Loucy (cell line): ENCODE results near the gene TMEM231.

Experiments
- EZH2phosphoT487 ChIP-seq: fragments of 200-600 bp; IDR thresholded peaks from 2 replicates; pipeline ENCODE4 v1.6.1; 2018; ENCODE audit warnings: antibody characterized with exemption, mild to moderate bottlenecking, moderate library complexity, borderline replicate concordance
- TF ChIP-seq, protein P1 (sequence below): fragments of 200-600 bp; sonication (generic); conservative IDR thresholded peaks from 2 replicates; pipeline ENCODE4 v1.5.1; 2014; ENCODE audit warnings: mild to moderate bottlenecking, antibody characterized with exemption, low read length

DNA sequence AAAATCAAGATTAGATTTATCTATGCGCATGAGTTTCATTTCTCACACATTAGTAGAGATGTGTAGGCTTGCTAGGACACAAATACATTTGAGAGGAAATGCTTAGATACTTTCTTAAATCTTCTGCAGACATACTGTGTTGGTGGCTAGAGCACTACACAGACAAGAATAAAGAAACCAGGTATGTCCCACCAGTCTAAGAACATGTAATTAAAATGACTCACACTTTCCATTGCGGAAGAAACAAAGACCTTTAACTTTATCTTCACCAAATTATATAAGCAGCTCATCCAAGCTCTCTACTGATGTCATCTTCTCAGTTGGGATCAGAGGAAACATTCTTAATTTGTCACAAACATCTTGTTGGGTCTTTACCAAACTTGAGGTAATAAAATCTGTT, 22.7 kb upstream of the TMEM231 start:
- TF ChIP-seq, protein P1, sequence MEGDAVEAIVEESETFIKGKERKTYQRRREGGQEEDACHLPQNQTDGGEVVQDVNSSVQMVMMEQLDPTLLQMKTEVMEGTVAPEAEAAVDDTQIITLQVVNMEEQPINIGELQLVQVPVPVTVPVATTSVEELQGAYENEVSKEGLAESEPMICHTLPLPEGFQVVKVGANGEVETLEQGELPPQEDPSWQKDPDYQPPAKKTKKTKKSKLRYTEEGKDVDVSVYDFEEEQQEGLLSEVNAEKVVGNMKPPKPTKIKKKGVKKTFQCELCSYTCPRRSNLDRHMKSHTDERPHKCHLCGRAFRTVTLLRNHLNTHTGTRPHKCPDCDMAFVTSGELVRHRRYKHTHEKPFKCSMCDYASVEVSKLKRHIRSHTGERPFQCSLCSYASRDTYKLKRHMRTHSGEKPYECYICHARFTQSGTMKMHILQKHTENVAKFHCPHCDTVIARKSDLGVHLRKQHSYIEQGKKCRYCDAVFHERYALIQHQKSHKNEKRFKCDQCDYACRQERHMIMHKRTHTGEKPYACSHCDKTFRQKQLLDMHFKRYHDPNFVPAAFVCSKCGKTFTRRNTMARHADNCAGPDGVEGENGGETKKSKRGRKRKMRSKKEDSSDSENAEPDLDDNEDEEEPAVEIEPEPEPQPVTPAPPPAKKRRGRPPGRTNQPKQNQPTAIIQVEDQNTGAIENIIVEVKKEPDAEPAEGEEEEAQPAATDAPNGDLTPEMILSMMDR: no peak
- no peak for TF ChIP-seq EZH2phosphoT487
